GM18951 (cell line): ENCODE measurements around the gene DAG1.
A peak's percentile ranks its signal among the peaks of the same experiment; 100 is the strongest.

Experiments used
- POLR2A ChIP-seq: IDR thresholded peaks from 4 replicates; pipeline ENCODE4 v1.6.1; 2011; ENCODE audit warnings: mild to moderate bottlenecking; ENCODE audit not compliant: insufficient read length, insufficient read depth; ENCODE audit errors: extremely low read depth
- in situ Hi-C: fragments of 300-500 bp; cut with MboI; formaldehyde crosslinking; loops from one replicate; pipeline ENCODE4 v1.12.0; 2022; ENCODE audit warnings: low sequenced_read_pairs, mixed read lengths, inconsistent platforms; ENCODE audit not compliant: unreplicated experiment

Gene DAG1

GRCh38 chr3:49469936-49470713, at the start of gene DAG1:
Gene DAG1 (plus strand): TSS chr3:49470267. CDS start chr3:49510535, 40,268 bp downstream.
- TF ChIP-seq POLR2A: peak; percentile 94
- in situ Hi-C loops: no loop called here

DNA sequence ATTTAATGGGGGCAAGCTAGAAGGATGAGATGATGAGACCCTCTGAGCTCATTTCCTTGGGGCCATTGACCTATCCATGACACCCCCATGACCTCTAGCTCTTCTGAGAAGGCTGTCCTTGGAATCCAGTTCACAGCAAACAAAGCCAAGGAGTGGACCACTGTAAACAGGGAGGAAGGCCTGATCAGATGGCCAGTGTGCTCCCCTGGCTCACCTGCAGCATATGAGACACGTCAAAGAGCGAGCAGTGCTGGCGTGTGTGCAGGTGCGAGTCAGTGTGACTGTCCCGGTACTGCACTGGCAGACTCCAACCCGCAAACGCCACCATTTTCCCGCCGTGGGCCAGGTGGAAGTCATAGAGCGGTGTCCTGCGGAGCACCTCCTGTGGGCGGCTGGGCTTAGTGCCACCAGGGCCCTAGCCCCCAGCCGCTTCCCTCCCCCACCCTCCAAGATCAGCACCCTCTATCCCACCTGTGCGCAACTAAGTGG, 48.1 kb upstream of the DAG1 start:
- TF ChIP-seq POLR2A: no peak
- in situ Hi-C loops: no loop called here

- in situ Hi-C loops: no loop called here
- TF ChIP-seq POLR2A: no peak
Observed at GRCh38 chr3:49422379-49423248, 47.5 kb upstream of the DAG1 start, which contains the start of gene AMT. Gene AMT (minus strand): TSS chr3:49422473. CDS start chr3:49422450, 23 bp downstream.

DNA sequence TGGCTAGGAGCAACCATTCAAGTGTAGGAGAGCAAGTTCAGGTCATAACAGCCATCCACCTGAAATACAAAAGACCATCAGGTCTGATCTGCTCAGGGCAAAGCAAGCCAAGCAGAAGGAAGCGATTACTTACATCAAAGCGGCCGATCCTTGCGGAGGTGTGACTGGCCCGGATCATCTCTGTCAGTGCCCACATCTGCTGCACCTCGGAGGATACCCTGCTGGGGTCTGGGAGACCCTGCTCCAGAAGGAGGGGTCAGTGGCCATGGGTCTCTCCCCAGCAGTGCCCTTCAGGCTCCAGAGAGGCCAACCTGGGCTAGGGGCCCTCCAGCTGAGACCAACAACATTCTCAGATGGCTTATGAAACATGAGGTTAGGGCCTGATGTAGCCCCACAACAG, 45.3 kb upstream of the DAG1 start:
- no peak for TF ChIP-seq POLR2A
- in situ Hi-C loops: no loop called here

DNA sequence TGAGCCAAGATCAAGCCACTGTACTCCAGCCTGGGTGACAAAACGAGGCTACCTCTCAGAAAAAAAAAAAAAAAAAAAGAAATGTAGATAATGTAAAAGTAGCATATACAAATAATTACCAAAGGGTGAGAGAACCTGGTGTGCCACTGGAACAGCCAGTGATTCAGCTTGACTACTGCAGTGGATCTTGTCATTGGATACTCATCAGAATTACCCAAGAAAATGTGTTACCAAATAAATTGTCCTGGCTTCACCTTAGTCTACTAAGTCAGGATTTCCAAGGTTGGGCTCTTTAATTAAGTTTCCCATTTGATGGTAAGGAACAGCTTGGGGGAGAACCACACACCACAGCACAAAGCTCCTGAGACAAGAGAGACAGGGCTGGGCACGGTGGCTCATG, 42.5 kb upstream of the DAG1 start:
- TF ChIP-seq POLR2A: no peak
- in situ Hi-C loops: no loop called here

- in situ Hi-C loops: no loop called here
- no peak for TF ChIP-seq POLR2A
Observed at GRCh38 chr3:49428752-49429080, 41.4 kb upstream of the DAG1 start.

GRCh38 chr3:49434731-49435130, 35.3 kb upstream of the DAG1 start:
- in situ Hi-C loops: no loop called here
- TF ChIP-seq POLR2A: no peak

- in situ Hi-C loops: loop anchor here (10.0 kb wide), 1 partner anchor 271 kb away; the partner anchor contains the start of gene KLHDC8B
- TF ChIP-seq POLR2A: no peak
Observed at GRCh38 chr3:49445391-49445790, 24.7 kb upstream of the DAG1 start.

DNA sequence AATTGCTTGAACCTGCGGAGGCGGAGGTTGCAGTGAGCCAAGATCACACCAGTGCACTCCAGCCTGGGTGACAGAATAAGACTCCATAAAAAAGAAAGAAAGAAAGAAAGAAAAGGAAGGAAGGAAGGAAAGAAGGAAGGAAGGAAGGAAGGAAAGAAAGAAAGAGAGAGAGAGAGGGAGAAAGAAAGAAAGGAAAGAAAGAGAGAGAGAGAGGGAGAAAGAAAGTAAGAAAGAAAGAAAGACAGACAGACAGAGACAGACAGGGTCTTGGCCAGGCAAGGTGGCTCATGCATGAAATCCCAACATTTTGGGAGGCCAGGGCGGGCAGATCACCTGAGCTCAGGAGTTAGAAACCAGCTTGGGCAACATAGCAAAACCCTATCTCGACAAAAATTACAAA, 16.4 kb upstream of the DAG1 start:
- TF ChIP-seq POLR2A: no peak
- in situ Hi-C loops: no loop called here

- in situ Hi-C loops: no loop called here
- TF ChIP-seq POLR2A: no peak
Observed at GRCh38 chr3:49454458-49454857, 15.6 kb upstream of the DAG1 start.

GRCh38 chr3:49454898-49455681, 15.0 kb upstream of the DAG1 start:
- TF ChIP-seq POLR2A: no peak
- in situ Hi-C loops: no loop called here

- in situ Hi-C loops: no loop called here
- no peak for TF ChIP-seq POLR2A
Observed at GRCh38 chr3:49456466-49456865, 13.6 kb upstream of the DAG1 start.
